ENCODE results near the gene MARCHF3.

DNA sequence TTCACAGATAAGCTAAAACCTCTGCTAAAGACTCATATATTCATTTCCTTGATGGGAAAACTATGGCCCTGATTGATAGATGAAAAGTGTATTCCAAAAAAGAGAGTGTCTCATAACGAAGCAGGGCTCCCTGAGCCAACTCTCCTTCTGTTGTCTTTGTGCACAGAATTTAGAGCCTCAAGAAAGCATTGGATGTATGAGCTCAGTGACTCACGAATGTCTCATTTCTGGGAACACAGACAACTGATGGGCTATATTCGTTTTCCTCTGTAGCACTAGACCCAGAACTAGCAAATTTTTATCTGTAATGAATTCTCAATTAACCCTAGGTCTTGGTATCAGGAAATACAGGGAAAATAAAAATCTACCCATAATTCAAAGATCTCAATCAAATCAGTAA, 165.1 kb downstream of the MARCHF3 start:
- TF ChIP-seq ZFP30 (CRISPR knock-in tag; IDR thresholded peaks at IDR 0.05) (no peak), SNAI2 (CRISPR knock-in tag; IDR thresholded peaks at IDR 0.05) (no peak), BACH2 (CRISPR knock-in tag; IDR thresholded peaks at IDR 0.05; ENCODE audit: borderline replicate concordance) (no peak), ZNF70 (CRISPR knock-in tag; IDR thresholded peaks at IDR 0.05) (no peak), ESRRG (CRISPR knock-in tag; IDR thresholded peaks at IDR 0.05) (no peak), TCF4 (CRISPR knock-in tag; IDR thresholded peaks at IDR 0.05; ENCODE audit: borderline replicate concordance) (no peak)
- TF ChIP-seq, protein P1, sequence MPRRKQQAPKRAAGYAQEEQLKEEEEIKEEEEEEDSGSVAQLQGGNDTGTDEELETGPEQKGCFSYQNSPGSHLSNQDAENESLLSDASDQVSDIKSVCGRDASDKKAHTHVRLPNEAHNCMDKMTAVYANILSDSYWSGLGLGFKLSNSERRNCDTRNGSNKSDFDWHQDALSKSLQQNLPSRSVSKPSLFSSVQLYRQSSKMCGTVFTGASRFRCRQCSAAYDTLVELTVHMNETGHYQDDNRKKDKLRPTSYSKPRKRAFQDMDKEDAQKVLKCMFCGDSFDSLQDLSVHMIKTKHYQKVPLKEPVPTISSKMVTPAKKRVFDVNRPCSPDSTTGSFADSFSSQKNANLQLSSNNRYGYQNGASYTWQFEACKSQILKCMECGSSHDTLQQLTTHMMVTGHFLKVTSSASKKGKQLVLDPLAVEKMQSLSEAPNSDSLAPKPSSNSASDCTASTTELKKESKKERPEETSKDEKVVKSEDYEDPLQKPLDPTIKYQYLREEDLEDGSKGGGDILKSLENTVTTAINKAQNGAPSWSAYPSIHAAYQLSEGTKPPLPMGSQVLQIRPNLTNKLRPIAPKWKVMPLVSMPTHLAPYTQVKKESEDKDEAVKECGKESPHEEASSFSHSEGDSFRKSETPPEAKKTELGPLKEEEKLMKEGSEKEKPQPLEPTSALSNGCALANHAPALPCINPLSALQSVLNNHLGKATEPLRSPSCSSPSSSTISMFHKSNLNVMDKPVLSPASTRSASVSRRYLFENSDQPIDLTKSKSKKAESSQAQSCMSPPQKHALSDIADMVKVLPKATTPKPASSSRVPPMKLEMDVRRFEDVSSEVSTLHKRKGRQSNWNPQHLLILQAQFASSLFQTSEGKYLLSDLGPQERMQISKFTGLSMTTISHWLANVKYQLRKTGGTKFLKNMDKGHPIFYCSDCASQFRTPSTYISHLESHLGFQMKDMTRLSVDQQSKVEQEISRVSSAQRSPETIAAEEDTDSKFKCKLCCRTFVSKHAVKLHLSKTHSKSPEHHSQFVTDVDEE (CRISPR knock-in tag; IDR thresholded peaks at IDR 0.05) = no peak
